ENCODE results near the gene PRICKLE2. TPM values are rescaled to one million over a fixed set of nuclear protein-coding genes. Genes with fewer than 3 reads are reported as not detected.

The PRICKLE2 gene
- polyA plus RNA-seq, 1 experiment: 14.2 TPM

- CTCF ChIA-PET: interaction anchor here (1.1 kb wide), 1 partner anchor 411 kb away, joined by 3 read pairs; no protein-coding TSS in a partner anchor
- Histone ChIP-seq H3K27ac (ENCODE audit: low read depth, low read length) (no peak overlapping the region), H3K9me3 (ENCODE audit: control insufficient read depth, insufficient read depth, low read length) (no peaks in the 10 kb centered on the region), H3K27me3 (ENCODE audit: control insufficient read depth, insufficient read depth, low read length) (no peaks in the 10 kb centered on the region), H3K4me3 (ENCODE audit: low read depth, low read length) (no peak overlapping the region)
- POLR2A ChIA-PET: interaction anchor here (1.1 kb wide), 1 partner anchor 9 kb away, joined by 3 read pairs; no protein-coding TSS in a partner anchor
- no peak for DNase-seq (ENCODE audit: low read depth, low spot score)
- TF ChIP-seq CTCF (IDR thresholded peaks at IDR 0.05; ENCODE audit: low read depth, low read length): no peak
These were observed 172.1 kb downstream of the PRICKLE2 start for GRCh38 chr3:64053117-64053516.

GRCh38 chr3:64049832-64050231 is 175.4 kb downstream of the PRICKLE2 start:
- TF ChIP-seq CTCF (IDR thresholded peaks at IDR 0.05; ENCODE audit: low read depth, low read length): no peak
- H3K27me3 ChIP-seq (ENCODE audit: control insufficient read depth, insufficient read depth, low read length): no peaks in the 10 kb centered on the region
- CTCF ChIA-PET: interaction anchor here (1.1 to 1.2 kb wide), 2 partner anchors 24 to 434 kb away, joined by 3 to 5 read pairs; no protein-coding TSS in a partner anchor
- POLR2A ChIA-PET: interaction anchor here (0.6 kb wide), 1 partner anchor 424 kb away, joined by 4 read pairs; no protein-coding TSS in a partner anchor
- no peak overlapping the region for H3K27ac ChIP-seq (ENCODE audit: low read depth, low read length)
- H3K9me3 ChIP-seq (ENCODE audit: control insufficient read depth, insufficient read depth, low read length): no peaks in the 10 kb centered on the region
- no peak overlapping the region for H3K4me3 ChIP-seq (ENCODE audit: low read depth, low read length)
- no peak for DNase-seq (ENCODE audit: low read depth, low spot score)

DNA sequence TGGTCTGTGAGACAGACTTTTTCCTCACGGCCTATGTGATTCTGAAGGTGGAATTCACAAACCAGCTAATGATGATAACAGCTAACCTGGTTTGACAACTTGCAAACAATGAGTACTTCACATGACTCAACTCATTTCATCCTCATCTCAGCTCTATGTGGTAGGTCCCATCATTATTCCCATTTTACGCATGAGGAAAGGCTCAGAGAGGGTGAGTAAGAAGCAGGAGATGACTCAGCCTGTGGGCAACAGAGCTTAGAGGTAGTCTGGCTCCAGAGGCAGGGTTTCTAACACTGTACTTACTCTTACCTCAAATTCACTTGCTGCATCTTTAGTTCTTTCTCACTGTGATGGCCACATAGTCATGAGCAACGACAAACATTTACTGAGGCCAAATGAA is 176.1 kb downstream of the PRICKLE2 start:
- ChIA-PET CTCF (interaction anchor here (0.9 to 1.2 kb wide), 2 partner anchors 25 to 435 kb away, joined by 3 to 5 read pairs; no protein-coding TSS in a partner anchor), POLR2A (interaction anchor here (0.6 kb wide), 1 partner anchor 424 kb away, joined by 4 read pairs; no protein-coding TSS in a partner anchor)
- H3K27ac ChIP-seq (ENCODE audit: low read depth, low read length): no peak overlapping the region
- no peaks in the 10 kb centered on the region for H3K27me3 ChIP-seq (ENCODE audit: control insufficient read depth, insufficient read depth, low read length)
- TF ChIP-seq CTCF (IDR thresholded peaks at IDR 0.05; ENCODE audit: low read depth, low read length): no peak
- no peak overlapping the region for H3K4me3 ChIP-seq (ENCODE audit: low read depth, low read length)
- DNase-seq (ENCODE audit: low read depth, low spot score): no peak
- H3K9me3 ChIP-seq (ENCODE audit: control insufficient read depth, insufficient read depth, low read length): no peaks in the 10 kb centered on the region

- no peak for TF ChIP-seq CTCF (IDR thresholded peaks at IDR 0.05; ENCODE audit: low read depth, low read length)
- Histone ChIP-seq H3K27ac (ENCODE audit: low read depth, low read length) (no peak overlapping the region), H3K27me3 (ENCODE audit: control insufficient read depth, insufficient read depth, low read length) (no peaks in the 10 kb centered on the region), H3K9me3 (ENCODE audit: control insufficient read depth, insufficient read depth, low read length) (no peaks in the 10 kb centered on the region), H3K4me3 (ENCODE audit: low read depth, low read length) (no peak overlapping the region)
- POLR2A ChIA-PET: no interaction called here
- no peak for DNase-seq (ENCODE audit: low read depth, low spot score)
- CTCF ChIA-PET: interaction anchor here (0.7 to 0.9 kb wide), 2 partner anchors 25 to 1772 kb away, joined by 3 read pairs; no protein-coding TSS in a partner anchor
These were observed 176.6 kb downstream of the PRICKLE2 start for GRCh38 chr3:64048631-64049061.

DNA sequence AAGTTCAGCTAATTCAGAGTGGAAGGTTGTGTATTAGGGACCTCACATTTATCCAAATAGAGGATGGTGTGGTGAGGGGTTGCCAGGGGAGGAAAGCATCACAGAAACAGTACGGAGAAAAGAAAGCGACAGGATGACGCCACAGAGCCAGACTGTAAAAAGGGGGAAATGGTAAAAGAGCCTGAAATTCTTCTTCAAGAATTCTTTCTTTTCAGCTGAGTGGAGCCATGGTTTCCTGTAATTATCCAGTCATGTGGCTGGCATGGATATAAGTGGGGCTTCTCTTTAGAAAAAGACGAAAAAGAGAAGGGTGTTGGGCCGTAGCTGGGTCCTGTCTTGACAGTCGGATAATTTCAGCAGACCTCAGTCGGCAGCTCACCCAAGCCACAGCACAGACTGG is 177.5 kb downstream of the PRICKLE2 start:
- no peaks in the 10 kb centered on the region for H3K9me3 ChIP-seq (ENCODE audit: control insufficient read depth, insufficient read depth, low read length)
- H3K27ac ChIP-seq (ENCODE audit: low read depth, low read length): no peak overlapping the region
- no peak for TF ChIP-seq CTCF (IDR thresholded peaks at IDR 0.05; ENCODE audit: low read depth, low read length)
- no peaks in the 10 kb centered on the region for H3K27me3 ChIP-seq (ENCODE audit: control insufficient read depth, insufficient read depth, low read length)
- POLR2A ChIA-PET: no interaction called here
- no peak for DNase-seq (ENCODE audit: low read depth, low spot score)
- CTCF ChIA-PET: interaction anchor here (0.7 kb wide), 1 partner anchor 1773 kb away, joined by 3 read pairs; no protein-coding TSS in a partner anchor
- no peak overlapping the region for H3K4me3 ChIP-seq (ENCODE audit: low read depth, low read length)

Measured in AG04450 (cell line).